HG03066 (cell line): ENCODE data around the gene STEAP1.
"Not testable (repeated sequence)": the region's sequence is repeated elsewhere in the genome, so short reads cannot be mapped to it uniquely, and the experiment has no call there.

ENCODE experiments used
- ATAC-seq: cut with Tn5 transposase; IDR thresholded peaks from one replicate; pipeline ENCODE4 v1.9.1; 2021; ENCODE audit warnings: low read depth; ENCODE audit not compliant: unreplicated experiment

Gene STEAP1

DNA sequence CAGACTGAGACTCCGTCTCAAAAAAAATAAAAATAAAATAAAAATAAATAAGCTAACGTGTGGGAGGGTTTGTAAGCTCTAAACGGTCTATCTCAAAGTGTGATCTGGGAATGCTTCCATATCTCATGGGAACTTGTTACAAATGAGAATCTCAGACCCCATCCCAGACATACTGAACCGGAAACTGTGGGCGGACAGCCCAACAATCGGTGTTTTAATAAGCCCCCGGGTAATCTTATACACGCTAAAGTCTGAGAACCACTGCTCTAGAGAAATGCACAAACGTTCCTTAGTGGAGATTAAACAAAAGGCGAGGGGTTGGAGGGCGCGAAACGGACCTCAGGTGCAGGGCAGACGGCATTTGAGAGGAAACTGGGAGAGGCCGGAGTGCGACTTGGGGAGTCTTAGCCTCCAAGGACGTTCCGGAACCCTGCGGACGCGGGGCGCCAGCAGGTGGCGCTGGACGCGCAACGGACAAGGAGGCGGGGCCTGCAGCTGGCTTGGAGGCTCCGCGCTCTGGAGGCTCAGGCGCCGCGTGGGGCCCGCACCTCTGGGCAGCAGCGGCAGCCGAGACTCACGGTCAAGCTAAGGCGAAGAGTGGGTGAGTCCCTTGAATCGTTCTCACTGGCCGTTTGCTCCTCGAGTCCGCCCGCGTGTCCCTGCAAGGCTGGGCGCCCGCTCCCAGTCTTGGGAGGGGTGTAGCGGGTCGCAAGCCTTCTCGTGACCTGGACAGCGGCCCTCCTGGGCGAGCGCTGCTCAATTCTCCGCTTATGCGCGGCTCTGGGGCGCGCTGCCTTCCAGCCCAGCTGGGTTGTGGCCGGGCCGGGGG, at the start of gene STEAP1:
STEAP1 (plus strand) TSS at position 527 of the 829 bp plus-strand sequence. CDS start 5,320 bp downstream, outside the sequence.
- peak; percentile 94 for ATAC-seq

DNA sequence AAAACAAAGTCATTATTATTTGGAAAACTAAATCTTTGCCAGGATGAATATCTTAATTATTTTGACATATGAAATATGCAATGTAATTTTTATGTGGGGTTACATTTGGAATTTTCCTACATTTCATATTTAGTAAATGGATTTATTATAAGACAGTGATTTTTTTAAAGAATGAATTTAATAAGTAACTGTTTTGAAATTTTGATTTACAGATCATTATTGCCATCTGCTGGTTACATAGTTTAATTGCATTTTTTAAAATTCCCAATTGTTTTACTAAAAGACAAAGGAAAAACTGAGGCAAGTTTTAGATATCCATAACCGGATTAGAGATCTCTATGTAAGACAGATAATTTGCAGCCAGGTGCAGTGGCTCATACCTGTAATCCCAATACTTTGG, 39.3 kb upstream of the STEAP1 start:
- not testable (repeated sequence) for ATAC-seq

DNA sequence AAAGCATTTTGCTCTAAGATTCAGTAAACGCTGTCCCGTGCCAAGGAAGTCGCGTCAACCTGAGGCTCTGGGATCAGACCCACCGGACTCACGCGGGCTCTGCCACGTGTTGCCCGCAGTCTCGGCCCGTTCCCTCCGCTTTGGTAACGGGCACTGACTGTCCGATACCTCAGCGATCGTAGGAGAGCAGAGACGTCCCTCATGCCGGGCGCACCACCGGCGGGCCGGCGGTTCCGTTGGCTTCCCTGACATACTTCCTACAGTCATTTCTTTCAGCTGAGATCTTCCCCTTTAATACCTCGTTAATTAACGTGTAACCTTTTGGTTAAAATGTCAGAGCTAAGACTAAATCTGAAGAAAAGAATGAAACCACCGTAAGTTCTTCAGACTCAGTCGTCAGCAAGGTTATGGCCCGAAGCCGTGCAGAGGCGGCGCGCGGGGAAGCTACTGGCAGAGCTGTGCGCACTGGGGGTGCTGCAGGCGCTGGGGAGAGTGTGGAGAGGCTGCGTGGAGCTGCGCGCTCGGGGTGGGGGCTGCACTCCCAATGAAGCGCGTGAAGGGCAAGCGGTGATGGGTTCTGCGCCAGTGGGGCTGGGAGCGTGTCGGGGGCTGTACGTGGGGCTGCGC, 35.6 kb upstream of the STEAP1 start:
- not testable (repeated sequence) for ATAC-seq

GRCh38 chr7:90119178-90119971, 34.9 kb upstream of the STEAP1 start:
- no peak for ATAC-seq

DNA sequence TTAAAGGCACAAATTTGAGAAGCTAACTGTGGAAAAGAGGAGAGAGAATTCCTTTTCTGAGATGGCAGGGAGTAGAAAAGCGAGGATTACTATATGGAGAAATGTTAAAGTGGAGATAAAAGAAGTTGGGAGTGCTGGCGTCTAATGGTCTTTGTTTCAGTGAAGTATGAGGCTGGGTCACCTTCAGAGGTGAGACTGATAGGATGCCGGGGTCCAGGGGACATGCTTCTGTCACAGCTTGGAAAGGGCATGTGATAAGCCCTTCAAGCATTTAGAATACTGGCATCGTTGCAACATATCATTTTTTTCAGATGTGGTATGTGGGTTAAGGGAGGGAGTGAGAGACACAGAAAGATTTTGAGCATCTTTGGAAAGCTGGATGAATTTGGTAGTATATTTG, 34.1 kb upstream of the STEAP1 start:
- not testable (repeated sequence) for ATAC-seq

- ATAC-seq: not testable (repeated sequence)
Measured at GRCh38 chr7:90131746-90132145, 22.5 kb upstream of the STEAP1 start.

- not testable (repeated sequence) for ATAC-seq
Measured at GRCh38 chr7:90147079-90147960, 6.9 kb upstream of the STEAP1 start.

DNA sequence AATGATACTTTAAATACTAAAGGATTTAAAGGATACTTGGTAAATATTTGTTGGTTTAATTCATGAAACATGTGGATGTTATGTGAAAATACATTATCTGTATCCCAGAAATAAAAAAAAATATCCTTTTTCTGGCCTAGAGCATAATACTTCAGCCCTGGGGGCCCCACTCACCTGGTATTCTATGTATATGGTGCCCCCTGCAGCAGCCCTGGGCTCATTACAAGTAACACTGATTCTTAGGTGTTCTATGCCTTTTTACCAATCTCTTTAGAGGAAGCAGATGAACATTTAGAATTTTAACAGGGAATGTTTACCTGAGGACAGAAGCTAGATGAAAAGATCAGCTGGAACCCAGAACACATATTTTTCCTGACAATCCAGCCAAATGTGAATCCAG, 4.8 kb upstream of the STEAP1 start:
- not testable (repeated sequence) for ATAC-seq

GRCh38 chr7:90151884-90152283, 2.4 kb upstream of the STEAP1 start:
- not testable (repeated sequence) for ATAC-seq

DNA sequence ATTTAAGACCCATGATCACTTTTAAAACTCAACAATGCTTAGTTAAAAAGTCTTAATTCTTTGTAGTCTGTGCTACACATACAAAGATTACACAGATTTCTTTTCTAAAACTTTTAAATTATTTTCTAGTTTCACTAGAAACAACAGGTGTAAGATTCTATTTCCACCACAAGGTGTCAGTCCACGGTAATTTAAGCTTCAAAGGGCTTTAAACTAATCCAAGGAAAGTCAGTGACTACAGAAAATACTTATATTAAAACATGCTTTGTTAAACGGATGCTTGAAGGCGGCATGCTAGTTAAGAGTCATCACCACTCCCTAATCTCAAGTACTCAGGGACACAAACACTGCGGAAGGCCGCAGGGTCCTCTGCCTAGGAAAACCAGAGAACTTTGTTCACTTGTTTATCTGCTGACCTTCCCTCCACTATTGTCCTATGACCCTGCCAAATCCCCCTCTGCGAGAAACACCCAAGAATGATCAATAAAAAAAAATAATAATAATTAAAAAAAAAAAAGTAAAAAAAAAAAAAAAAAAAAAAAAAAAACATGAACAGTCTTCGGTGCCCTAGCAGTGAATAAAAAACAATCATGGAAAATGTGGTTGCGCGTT, 1.5 kb upstream of the STEAP1 start:
- ATAC-seq: not testable (repeated sequence)

DNA sequence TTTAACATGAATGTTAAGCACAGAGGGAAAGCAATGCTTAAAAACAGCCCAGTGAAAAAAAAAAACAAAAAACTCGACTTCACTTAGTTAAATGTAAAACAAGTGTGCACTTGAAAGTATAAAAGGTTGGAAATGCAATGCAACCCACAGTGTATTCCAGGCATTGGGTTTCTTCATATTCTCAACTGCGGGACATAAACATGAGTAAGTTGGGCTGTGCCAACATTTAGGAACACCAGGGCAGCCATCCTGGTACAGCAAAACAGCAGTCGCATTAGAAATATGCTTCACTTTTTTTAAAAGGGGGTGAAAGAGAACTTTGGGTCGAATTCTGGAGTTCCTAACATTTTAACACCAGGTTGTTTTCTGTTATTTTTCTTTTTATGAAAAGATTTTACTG, 937 bp downstream of the STEAP1 start:
- no peak for ATAC-seq

- not testable (repeated sequence) for ATAC-seq
Measured at GRCh38 chr7:90157331-90157730, 3.1 kb downstream of the STEAP1 start.

DNA sequence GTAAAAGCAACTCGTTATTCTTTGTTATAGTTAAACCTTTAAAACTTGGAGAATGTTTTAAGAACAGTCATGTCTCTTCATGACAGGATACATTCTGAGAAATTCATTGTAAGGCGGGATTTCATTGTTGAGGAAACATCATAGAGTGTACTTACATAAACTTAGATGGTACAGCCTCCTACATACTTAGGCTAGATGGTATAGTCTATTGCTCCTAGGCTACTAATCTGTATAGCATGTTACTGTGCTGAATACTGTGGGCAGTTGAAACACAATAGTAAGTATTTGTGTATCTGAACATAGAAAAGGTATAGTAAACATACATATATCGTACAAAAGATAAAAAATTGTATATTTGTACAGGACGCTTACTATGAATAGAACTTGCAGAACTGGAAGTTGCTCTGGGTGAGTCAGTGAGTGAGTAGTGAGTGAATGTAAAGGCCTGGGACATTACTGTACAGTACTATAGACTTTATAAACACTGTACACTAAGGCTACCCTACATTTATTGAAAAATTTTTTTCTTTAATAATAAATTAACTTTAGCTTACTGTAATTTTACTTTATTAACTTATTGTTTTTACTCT, 3.6 kb downstream of the STEAP1 start:
- ATAC-seq: not testable (repeated sequence)

DNA sequence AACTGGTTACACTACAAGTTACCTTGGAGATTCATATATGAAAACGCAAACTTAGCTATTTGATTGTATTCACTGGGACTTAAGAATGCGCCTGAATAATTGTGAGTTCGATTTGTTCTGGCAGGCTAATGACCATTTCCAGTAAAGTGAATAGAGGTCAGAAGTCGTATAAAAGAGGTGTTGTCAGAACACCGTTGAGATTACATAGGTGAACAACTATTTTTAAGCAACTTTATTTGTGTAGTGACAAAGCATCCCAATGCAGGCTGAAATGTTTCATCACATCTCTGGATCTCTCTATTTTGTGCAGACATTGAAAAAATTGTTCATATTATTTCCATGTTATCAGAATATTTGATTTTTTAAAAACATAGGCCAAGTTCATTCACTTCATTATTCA, 9.3 kb downstream of the STEAP1 start:
- ATAC-seq: no peak

- no peak for ATAC-seq
Measured at GRCh38 chr7:90165724-90166123, 11.5 kb downstream of the STEAP1 start.

- ATAC-seq: no peak
Measured at GRCh38 chr7:90166153-90166552, 11.9 kb downstream of the STEAP1 start.

- no peak for ATAC-seq
Measured at GRCh38 chr7:90167361-90167760, 13.1 kb downstream of the STEAP1 start.

GRCh38 chr7:90169891-90170290, 15.6 kb downstream of the STEAP1 start:
- ATAC-seq: no peak

GRCh38 chr7:90172121-90172520, 17.9 kb downstream of the STEAP1 start:
- no peak for ATAC-seq
